Measurements from ENCODE around the gene SORBS2.
"Not testable (repeated sequence)": the region's sequence is repeated elsewhere in the genome, so short reads cannot be mapped to it uniquely, and the experiment has no call there.

SORBS2 gene, protein sequence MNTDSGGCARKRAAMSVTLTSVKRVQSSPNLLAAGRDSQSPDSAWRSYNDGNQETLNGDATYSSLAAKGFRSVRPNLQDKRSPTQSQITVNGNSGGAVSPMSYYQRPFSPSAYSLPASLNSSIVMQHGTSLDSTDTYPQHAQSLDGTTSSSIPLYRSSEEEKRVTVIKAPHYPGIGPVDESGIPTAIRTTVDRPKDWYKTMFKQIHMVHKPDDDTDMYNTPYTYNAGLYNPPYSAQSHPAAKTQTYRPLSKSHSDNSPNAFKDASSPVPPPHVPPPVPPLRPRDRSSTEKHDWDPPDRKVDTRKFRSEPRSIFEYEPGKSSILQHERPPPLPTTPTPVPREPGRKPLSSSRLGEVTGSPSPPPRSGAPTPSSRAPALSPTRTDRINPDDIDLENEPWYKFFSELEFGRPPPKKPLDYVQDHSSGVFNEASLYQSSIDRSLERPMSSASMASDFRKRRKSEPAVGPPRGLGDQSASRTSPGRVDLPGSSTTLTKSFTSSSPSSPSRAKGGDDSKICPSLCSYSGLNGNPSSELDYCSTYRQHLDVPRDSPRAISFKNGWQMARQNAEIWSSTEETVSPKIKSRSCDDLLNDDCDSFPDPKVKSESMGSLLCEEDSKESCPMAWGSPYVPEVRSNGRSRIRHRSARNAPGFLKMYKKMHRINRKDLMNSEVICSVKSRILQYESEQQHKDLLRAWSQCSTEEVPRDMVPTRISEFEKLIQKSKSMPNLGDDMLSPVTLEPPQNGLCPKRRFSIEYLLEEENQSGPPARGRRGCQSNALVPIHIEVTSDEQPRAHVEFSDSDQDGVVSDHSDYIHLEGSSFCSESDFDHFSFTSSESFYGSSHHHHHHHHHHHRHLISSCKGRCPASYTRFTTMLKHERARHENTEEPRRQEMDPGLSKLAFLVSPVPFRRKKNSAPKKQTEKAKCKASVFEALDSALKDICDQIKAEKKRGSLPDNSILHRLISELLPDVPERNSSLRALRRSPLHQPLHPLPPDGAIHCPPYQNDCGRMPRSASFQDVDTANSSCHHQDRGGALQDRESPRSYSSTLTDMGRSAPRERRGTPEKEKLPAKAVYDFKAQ (N-terminal part only)

DNA sequence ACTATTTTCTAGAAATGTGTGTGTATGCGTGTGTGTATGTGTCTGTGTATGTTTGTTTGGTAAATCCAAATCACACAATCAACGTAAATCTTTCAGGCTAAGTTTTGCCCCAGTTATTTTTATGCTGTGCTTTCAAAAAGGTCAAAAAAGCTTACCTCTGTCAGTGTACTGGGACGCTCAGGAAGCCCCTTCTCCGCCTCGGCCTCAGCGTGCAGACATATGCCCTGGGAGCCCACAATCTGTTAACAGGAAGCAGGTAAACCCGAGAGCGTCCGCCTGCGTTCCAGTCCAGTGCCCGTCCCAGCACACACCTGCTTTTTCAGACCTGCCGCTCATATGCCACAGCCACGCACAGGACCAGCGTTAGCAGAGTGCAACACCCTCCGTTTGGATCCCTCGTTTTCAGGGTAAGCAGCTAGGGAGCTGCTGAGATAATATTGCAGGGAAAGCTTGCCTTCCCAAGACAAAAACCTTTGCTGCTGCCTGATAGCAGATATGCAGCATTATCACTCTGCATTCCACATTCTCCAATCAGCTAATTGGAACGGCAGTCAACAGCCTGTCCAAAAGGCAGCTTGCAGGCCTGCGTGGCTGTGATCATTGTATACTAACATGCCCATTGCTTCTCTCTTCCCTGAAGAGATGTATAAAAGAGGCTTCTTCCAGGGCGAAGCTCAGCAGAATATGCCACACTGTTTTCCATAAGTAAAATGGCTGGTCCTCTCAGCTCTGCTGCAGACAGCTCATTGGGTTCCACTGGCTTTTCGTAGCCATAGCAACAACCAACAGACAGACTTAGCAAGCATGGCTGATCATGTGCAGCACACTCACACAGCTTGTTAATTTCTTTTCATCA is at the start of gene SORBS2:
SORBS2 (minus strand) TSS at position 686 of the 856 bp plus-strand sequence. CDS start 121,623 bp downstream, outside the sequence.
- no peak for DNase-seq

GRCh38 chr4:185859111-185859510 is 47.1 kb upstream of the SORBS2 start:
- no peak for DNase-seq

DNA sequence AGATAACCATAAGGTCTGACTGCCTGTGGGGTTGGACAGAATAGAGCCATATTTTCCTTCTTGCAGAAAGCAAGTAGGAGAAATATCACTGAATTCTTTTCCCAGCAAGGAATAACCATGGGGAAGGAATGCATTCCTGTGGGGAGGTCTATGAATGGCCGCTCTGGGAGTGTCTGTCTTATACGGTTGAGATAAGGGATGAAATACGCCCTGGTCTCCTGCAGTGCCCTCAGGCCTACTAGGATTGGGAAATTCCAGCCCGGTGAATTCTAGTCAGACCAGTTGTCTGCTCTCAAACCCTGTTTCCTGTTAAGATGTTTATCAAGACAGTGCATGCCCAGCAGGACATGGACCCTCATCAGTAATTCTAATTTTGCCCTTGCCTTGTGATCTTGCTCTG is 45.6 kb upstream of the SORBS2 start:
- not testable (repeated sequence) for DNase-seq

DNA sequence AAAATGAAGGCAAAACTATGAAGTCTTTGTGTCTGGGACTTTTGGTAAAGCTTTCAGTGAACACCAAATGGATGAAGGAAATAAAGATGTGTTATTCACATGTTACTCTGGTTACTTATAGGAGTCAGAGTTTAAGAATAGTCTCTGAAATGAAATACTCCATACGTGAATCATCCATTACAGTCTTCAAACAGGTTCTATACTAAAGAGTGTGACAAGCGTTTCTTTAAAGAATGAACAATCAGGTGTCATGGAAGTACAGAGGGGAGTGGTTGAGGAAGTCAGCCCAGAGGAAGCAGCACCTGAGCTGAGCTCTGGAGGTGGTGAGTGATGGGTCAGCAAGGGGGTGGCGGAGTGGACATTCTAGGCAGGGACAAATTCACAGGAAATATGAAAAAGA is 41.8 kb upstream of the SORBS2 start:
- DNase-seq, result no peak

DNA sequence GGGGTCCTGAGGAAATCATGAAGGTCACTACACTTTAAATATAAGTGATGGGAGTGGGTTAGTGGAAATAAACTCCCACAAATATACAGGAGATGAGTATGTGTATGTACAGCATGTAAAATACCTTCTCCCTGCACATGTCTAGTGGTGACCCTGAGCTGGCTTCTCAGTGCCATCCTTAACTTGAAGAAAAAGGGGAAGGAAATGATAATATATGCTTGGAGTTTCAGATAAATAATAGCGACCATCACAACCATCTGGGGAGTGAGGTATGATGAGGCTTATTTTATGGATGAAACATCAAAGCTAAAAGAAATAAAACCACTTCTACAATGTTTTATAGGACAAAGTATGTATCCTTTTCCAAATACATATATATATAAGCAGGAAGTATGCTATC is 41.0 kb upstream of the SORBS2 start:
- DNase-seq, result no peak

DNA sequence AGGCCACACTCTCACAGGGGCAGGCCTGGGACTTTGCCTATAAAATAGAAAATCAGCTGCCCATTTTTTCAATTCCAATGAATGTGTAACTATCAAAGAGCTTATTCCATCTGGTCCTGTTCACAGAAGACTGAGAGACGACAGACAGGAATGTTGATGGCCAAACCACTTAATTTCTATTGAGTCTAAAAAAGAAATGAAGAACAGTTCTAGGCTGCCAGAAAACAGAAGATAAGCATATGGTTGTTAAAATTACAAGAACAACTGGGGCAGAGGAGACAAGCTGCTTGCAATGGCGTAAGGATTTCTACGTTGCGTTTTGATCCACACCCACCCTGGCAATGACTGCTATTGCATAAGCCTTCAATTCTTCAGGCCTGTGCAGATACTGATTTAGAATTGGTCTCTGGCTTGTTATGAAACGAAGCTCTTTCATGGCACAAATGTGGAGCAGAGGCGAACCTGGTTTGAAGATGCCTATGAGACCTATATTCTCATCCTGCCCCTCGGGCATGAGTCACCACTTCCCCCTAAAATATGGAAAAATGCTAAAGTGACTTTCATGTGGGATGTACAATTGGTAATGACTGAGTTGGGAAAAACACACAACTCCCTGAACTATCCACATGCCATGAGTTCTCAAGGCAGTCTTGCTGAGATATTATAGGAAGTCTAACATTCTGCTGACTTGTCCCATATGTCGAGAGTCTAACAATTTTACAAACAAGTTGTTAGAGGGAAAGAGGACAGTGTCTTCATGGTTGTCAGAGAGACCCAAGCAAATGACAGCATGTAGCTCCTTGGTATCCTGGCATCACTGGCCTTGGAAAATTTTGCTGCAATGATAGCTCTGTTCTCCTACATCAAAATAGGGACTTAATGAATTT is 37.9 kb upstream of the SORBS2 start:
- no peak for DNase-seq

DNA sequence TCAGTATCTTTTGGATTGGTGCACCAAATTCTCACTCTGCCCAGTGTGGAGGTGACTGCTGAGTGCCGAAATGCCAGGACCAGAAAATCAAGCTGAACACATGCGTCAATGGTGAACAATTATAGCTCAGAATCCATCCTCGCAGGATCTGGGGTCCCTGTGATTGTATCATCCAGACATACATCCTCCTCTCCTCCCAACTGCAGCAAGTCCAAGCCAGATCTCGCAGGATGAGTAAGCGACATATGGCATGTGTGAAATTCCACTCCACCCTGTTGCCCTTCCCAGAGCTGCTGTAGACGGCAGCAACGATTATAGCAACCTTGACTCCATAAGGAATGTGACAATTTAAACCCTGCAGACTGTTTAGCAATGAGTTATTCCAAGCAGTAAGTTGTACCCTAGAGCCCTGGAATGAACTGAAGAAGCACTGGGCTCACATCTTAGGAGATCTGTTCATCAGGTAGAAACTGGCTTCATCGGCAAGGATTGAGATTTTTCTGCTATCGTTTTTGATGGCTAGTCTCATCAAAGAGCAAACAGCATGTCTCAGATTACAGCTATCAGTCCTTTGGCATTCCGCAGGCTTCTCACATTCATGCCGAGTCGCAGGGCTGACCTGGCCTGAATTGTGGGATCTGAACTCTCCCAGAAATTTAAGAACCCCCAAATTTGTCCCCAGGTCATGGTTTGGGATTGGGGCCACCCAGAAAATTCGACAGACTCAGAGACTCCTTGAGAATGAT is 35.5 kb upstream of the SORBS2 start:
- DNase-seq, result no peak

DNA sequence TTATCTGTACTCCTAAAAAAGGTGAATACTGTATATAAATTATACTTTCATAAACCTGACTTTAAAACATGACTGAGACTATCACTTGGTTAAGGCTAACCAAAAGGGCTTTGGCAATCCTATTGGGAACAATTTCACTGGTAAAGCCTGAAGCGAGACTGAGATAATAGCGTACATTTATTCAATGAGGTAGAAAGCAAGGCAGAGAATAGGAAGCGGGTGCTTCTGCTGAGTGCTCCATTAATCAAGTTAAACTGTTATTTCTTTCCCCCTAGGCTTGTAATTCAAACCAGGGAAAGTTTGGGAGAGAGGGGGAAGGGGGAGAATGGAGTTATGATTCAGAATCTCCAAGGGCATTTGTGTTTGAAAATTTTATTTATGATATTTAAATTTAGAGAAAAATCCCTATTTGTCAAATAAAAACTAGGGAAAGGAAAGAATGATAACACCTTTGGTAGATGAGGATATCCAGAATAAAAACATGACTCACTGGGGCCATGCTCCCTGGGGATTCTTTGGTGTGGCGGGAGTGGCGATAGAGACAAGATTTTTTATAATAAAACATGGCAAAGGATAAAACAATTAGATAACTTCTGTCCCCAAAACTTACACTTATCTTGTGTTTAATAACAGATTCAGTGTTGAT is 34.6 kb upstream of the SORBS2 start:
- no peak for DNase-seq

GRCh38 chr4:185845966-185846365 is 34.0 kb upstream of the SORBS2 start:
- no peak for DNase-seq

DNA sequence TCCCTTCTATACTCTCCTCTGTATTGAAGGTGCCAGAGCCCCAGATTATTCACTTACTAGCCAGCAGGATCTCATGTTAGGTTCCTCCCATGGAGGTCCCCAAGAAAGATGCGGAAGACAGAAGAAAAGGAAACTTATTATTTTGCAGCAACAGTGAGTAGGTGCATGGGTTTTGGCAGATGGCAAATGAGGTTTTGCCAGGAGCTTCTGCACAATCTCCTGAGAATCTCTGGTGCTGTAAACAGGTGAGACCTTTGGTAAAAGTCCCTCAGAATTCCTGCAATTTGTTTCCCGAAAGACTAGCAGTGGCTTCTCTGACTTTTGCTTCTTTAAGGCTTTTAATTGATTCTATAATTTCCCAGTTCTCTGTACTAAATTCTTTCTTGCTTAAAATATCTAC is 29.5 kb upstream of the SORBS2 start:
- no peak for DNase-seq

- no peak for DNase-seq
Measured at GRCh38 chr4:185840953-185841352, 29.0 kb upstream of the SORBS2 start.

- no peak for DNase-seq
Measured at GRCh38 chr4:185840201-185840600, 28.2 kb upstream of the SORBS2 start.

DNA sequence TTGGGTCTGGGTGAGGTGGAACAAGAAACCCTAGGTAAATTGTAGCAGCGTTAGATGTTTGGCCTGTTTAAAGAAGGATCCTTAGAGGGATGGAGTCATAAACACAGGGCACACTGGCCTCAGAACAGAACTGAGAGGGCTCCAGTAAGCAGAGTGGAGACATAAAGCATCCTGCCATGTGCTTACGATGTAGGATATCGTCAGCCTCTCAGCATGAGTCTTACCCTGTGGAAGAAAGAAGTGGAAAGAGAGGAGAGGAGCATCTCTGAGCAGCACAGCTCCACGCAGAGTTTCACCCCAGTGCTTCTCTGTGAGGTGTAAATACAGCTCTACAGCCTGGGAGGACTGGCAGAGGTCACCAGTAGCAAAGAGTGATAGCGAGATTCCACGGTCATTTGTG is 27.8 kb upstream of the SORBS2 start:
- DNase-seq, result no peak

DNA sequence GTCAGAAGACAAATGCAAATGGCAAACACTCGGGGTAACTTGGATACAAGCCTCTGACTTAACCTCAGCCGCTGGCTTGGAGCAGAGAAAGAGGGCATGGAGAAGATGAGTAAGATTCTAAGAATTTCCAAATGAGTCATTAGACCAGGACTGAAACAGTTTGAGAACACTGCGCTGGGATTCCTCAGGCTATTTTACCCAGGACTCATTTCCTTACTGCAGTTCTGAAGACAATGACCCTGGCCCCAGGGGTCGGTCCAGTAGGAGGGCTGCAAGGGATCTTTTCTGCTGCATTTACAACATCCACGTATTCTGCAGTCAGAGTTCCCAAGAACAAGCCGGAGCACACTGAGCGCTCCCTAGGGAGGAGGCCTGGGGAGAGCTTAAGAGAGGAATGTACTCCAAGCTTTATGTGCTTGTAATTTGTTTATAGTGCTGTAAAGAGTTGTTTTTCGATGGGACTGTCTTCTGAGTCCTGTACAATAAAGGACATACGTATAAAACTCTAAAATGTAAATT is 27.3 kb upstream of the SORBS2 start:
- no peak for DNase-seq

- no peak for DNase-seq
Measured at GRCh38 chr4:185838514-185839193, 26.7 kb upstream of the SORBS2 start.

GRCh38 chr4:185838104-185838452 is 26.1 kb upstream of the SORBS2 start:
- DNase-seq, result no peak

- no peak for DNase-seq
Measured at GRCh38 chr4:185837415-185838103, 25.6 kb upstream of the SORBS2 start.

- no peak for DNase-seq
Measured at GRCh38 chr4:185836241-185837084, 24.5 kb upstream of the SORBS2 start.

Data from KG1 (cell line).